Hepatocyte (in vitro differentiated cells): ENCODE data around the gene AGBL4.

Experiments used
- CTCF ChIP-seq: fragments of 200-600 bp; sonication (generic); IDR thresholded peaks from 2 replicates; pipeline ENCODE4 v1.5.1; 2016; ENCODE audit warnings: antibody characterized with exemption, mild to moderate bottlenecking; ENCODE audit not compliant: poor library complexity
- EZH2 ChIP-seq: fragments of 200-600 bp; sonication (generic); IDR thresholded peaks from 2 replicates; pipeline ENCODE4 v1.6.1; 2016; ENCODE audit warnings: antibody characterized with exemption, mild to moderate bottlenecking, borderline replicate concordance

DNA sequence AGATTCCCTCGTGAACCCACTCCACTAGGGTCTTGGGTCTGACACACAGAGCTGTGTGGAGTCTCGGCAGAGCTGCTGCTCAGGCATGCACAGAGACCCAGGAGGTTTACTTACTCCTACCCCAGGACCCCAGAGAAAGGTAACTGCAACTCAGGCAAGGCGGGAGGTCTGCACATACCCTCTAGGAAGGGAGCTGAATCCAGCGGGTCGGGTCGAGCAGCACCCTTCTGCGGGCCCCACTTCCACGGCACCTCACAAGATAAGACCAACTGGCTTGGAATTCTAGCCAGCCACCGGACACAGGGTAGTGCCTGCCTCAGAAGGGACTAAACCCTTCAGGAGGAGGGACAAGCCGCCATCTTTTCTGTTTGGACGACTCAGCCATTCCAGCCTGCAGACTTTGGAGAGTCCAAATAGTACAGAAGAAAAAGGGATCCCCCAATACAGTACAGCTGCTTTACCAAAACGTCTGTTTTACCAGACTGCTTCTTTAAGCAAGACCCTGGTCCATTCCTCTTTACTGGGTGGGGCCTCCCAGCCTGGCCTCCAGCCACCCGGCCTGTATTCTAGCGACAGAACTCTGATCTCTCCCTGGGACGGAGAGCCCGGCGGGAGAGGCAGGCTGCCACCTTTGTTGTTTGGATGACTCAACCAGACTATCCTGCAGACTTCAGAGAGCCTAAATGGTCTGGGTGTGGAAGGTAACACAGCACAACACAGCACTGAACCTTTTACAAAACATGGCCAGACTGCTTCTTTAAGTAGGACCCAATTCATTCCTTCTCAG lies 692.5 kb downstream of the AGBL4 start:
- TF ChIP-seq CTCF (no peak), EZH2 (no peak)
